Measurements from ENCODE around the gene SPATA16. TPM values are rescaled to one million over a fixed set of nuclear protein-coding genes. Genes with fewer than 3 reads are reported as not detected.
A peak's percentile ranks its signal among the peaks of the same experiment; 100 is the strongest.

SPATA16 gene
- total and polyA plus RNA-seq, 2 donors (not counting 3 experiments of a cell fraction or from before 2014, with no cell fraction given): not detected

DNA sequence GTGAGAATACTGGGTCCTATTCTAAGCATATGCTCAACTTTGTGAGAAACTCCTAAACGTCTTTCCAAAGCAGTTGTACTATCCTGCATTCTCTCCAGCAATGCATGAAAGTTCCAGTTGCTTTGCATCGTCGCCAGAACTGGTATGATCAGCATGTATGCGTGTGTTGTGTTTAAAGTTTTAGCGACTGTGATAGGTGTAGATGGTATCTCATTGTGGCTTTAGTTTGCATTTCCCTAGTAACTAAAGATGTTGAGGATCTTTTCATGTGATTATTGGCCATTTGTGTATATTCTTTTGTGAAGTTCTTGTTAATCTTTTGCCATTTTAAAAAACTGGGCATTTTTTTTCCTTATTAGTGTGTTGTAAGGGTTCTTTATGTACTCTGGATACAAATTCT, 115.1 kb downstream of the SPATA16 start:
- no peak overlapping the region for H3K4me2 ChIP-seq (ENCODE audit: insufficient read depth, low read length)
- no TSS peak for BruUV-seq (replicated peaks)
- no peaks in the 10 kb centered on the region for H3K27me3 ChIP-seq (ENCODE audit: control insufficient read depth in 2 of 2, insufficient read depth in 2 of 2, low read length in 2 of 2)
- H3K79me2 ChIP-seq (ENCODE audit: control insufficient read depth, insufficient read depth, low read length): no peaks in the 10 kb centered on the region
- H3K9ac ChIP-seq (replicated peaks; ENCODE audit: extremely low read depth, insufficient read depth, low read length): no peak overlapping the region
- no peaks in the 10 kb centered on the region for H3K36me3 ChIP-seq (ENCODE audit: control insufficient read depth in 2 of 2, extremely low read depth in 1 of 2, insufficient read depth in 2 of 2, low read length in 2 of 2)
- no peak overlapping the region for H3K27ac ChIP-seq (ENCODE audit: insufficient read depth, low read depth, low read length)
- ChIA-PET CTCF (no interaction called here), POLR2A (no interaction called here)
- no peak overlapping the region for H3K4me3 ChIP-seq (replicated peaks in 1 of 3; ENCODE audit: insufficient read depth in 1 of 3, low read depth in 1 of 3, low read length in 3 of 3)
- H2AFZ ChIP-seq (ENCODE audit: low read depth, low read length): peak overlapping the region; percentile 61
- H4K20me1 ChIP-seq (replicated peaks; ENCODE audit: control insufficient read depth, extremely low read depth, insufficient read depth, low read length): no peaks in the 10 kb centered on the region
- H3K4me1 ChIP-seq (ENCODE audit: control insufficient read depth, extremely low read depth, insufficient read depth, low read length): no peaks in the 10 kb centered on the region
- no peaks in the 10 kb centered on the region for H3K9me3 ChIP-seq (replicated peaks; ENCODE audit: control insufficient read depth, insufficient read depth, low read length)
- no peaks in the 10 kb centered on the region for H3K9me1 ChIP-seq (replicated peaks; ENCODE audit: control insufficient read depth, extremely low read depth, insufficient read depth, low read length)
- FAIRE-seq (no peak), DNase-seq (ENCODE audit: low read depth, low spot score) (no peak)
- TF ChIP-seq EZH2 (IDR thresholded peaks at IDR 0.05; ENCODE audit: borderline replicate concordance, low read depth, low read length, severe bottlenecking) (no peak), MAX (IDR thresholded peaks at IDR 0.05; ENCODE audit: insufficient read depth, insufficient read length) (no peak), MYC (IDR thresholded peaks at IDR 0.05; ENCODE audit: low read depth, low read length) (no peak), FOS (IDR thresholded peaks at IDR 0.05; ENCODE audit: borderline replicate concordance, insufficient read depth, low read length) (no peak), GATA2 (IDR thresholded peaks at IDR 0.05; ENCODE audit: insufficient read depth, insufficient read length, low read depth, low read length) (no peak), JUN (IDR thresholded peaks at IDR 0.05; ENCODE audit: borderline replicate concordance, insufficient read depth, insufficient read length, low read depth) (no peak), POLR2AphosphoS5 (IDR thresholded peaks at IDR 0.05; ENCODE audit: insufficient read depth, low read depth, low read length) (no peak), CTCF (IDR thresholded peaks at IDR 0.05; ENCODE audit: extremely low read depth in 1 of 2, insufficient read depth in 1 of 2, low read depth in 1 of 2, low read length in 2 of 2) (no peak), POLR2A (IDR thresholded peaks at IDR 0.05; ENCODE audit: low read depth, low read length) (no peak)
- intact Hi-C loops (cut with micrococcal nuclease) (no loop called here), dilution Hi-C loops (cut with MboI; ENCODE audit: extremely low pct_ligation_motif_present, low sequenced_read_pairs) (no loop called here)
